Adipocyte (in vitro differentiated cells): ENCODE data around the gene TOR1AIP2.

ENCODE experiments used
- DNase-seq: peaks from one replicate; pipeline ENCODE4 v3.0.0-alpha.2; 2015; ENCODE audit warnings: low read depth
- H3K27me3 ChIP-seq: replicated peaks from 2 replicates; pipeline ENCODE4 v1.7.0; 2013; ENCODE audit warnings: mild to moderate bottlenecking, low read length, moderate library complexity; ENCODE audit not compliant: control insufficient read depth, insufficient read depth
- H3K36me3 ChIP-seq: 2 replicates; pipeline ENCODE4 v1.7.0; 2013; ENCODE audit warnings: low read length, mild to moderate bottlenecking, moderate library complexity; ENCODE audit not compliant: control insufficient read depth, insufficient read depth, severe bottlenecking
- H3K4me1 ChIP-seq: 2 replicates; pipeline ENCODE4 v1.7.0; 2013; ENCODE audit warnings: mild to moderate bottlenecking, low read length, moderate library complexity; ENCODE audit not compliant: control insufficient read depth, insufficient read depth
- H3K4me3 ChIP-seq: 2 replicates; pipeline ENCODE4 v1.7.0; 2013; ENCODE audit warnings: mild to moderate bottlenecking, low read length, moderate library complexity
- H3K9ac ChIP-seq: 2 replicates; pipeline ENCODE4 v1.7.0; 2013; ENCODE audit warnings: mild to moderate bottlenecking, low read length, moderate library complexity
- H3K9me3 ChIP-seq: 2 replicates; pipeline ENCODE4 v1.7.0; 2013; ENCODE audit warnings: mild to moderate bottlenecking, low read length, moderate library complexity; ENCODE audit not compliant: control insufficient read depth

TOR1AIP2 gene

GRCh38 chr1:179803918-179804317, 73.7 kb downstream of the TOR1AIP2 start:
- DNase-seq = peak; percentile 52
- no peak overlapping the region for H3K9ac ChIP-seq
- no peaks in the 10 kb centered on the region for H3K9me3 ChIP-seq
- H3K27me3 ChIP-seq = peaks cover 38% of the 10 kb centered on the region
- no peaks in the 10 kb centered on the region for H3K4me1 ChIP-seq
- H3K36me3 ChIP-seq = no peaks in the 10 kb centered on the region
- no peak overlapping the region for H3K4me3 ChIP-seq

DNA sequence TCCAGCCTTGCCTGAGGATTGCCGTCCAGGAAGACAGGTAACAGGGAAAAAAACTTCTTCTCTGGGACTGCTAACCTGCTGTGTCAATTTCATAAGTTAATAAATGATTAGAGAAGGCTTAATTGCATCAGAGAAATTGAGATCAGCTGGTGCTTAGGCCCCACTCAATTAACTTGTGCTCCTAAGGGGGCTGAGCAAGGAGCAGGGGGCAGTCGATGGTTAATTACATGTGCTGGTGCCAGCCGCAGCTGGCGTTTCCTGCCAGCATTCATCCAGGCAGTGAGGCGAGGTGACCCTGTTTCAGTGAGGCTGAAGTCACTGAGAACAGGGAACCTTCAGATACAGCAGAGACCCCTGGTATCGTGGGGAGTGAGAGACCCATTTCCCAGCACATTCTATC, 74.5 kb downstream of the TOR1AIP2 start:
- Histone ChIP-seq H3K36me3 (no peaks in the 10 kb centered on the region), H3K4me1 (no peaks in the 10 kb centered on the region), H3K4me3 (no peak overlapping the region), H3K27me3 (peaks cover 43% of the 10 kb centered on the region), H3K9me3 (no peaks in the 10 kb centered on the region), H3K9ac (no peak overlapping the region)
- DNase-seq = no peak

DNA sequence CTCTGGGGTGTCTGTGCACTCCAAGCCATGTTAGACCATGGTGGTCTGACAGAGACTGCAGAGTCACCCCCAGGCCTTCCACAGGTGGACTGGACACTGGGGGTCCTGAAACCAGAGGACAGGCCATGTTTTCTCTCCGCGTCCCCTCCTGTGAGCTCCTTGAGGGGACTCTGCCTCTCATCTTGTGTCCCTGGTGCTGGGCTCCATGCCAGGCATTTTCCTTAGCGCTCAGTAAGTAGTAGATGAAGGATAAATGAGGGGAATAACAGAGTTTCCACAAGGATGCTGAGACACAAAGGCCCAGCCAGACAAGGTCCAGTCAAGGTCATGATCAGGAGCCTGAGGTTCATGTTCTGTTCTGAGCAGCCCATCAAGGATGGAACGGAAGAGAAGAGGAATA, 77.1 kb downstream of the TOR1AIP2 start:
- no peak for DNase-seq

GRCh38 chr1:179798864-179799516, 78.6 kb downstream of the TOR1AIP2 start:
- no peak for DNase-seq
- Histone ChIP-seq H3K9ac (no peak overlapping the region), H3K4me3 (no peak overlapping the region), H3K9me3 (no peaks in the 10 kb centered on the region), H3K36me3 (no peaks in the 10 kb centered on the region), H3K27me3 (peaks cover 50% of the 10 kb centered on the region), H3K4me1 (no peaks in the 10 kb centered on the region)

More for the DNA sequence above, 77.1 kb downstream of the TOR1AIP2 start:
- H3K4me3 ChIP-seq = no peak overlapping the region
- peaks cover 50% of the 10 kb centered on the region for H3K27me3 ChIP-seq
- no peaks in the 10 kb centered on the region for H3K4me1 ChIP-seq
- no peaks in the 10 kb centered on the region for H3K9me3 ChIP-seq
- H3K9ac ChIP-seq = no peak overlapping the region
- no peaks in the 10 kb centered on the region for H3K36me3 ChIP-seq

DNA sequence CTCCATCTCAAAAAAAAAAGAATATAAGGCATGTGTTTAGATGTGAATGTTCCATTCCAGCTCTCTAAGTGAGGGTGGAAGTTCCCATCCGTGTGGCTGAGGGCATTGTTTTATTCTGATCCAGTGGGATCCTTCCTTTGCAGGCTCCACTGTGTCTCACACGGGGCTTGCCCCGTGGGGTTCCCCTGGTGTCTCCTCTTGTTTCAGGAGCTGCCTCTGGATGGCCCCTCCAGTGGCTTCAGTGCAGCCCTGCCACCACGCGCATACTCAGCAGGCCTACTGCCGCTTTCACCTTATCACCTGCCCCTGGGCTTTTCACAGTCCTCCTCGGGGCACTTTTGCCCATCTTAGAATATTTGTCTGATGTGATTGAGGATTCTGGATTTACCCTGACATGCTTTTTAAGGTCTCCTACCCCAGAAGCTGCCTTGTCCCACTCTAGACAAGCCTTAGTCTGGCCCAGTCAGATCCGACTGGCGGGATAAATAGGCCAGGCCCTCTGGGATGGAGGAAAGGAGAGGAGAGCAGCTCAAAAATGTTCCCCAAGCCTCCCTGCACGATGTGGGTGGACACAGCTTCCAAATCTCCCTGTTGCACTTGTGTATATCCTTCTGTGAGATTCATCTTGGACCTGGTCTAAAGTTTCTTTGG, 79.3 kb downstream of the TOR1AIP2 start:
- Histone ChIP-seq H3K9ac (no peak overlapping the region), H3K9me3 (no peaks in the 10 kb centered on the region), H3K36me3 (no peaks in the 10 kb centered on the region), H3K4me1 (no peaks in the 10 kb centered on the region), H3K27me3 (peaks cover 50% of the 10 kb centered on the region), H3K4me3 (no peak overlapping the region)
- no peak for DNase-seq

DNA sequence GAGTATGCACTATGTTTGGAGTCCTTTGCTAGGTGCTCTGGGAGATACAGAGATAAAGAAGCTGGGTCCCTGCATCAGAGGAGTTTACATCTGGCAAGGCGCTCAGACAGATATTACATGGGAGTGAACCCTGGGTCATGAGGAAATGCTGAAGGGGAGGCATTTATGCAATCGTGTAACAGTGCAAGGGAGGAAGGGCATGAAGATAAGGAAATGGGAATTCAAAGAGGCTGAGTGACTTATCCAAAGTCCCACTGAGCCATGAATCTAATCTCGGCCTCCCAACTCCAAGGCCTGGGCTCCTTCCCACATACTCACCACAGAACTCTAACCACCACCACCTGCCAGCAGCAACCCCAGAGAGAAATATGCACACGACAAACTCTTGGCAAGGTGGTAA, 82.9 kb downstream of the TOR1AIP2 start:
- H3K4me1 ChIP-seq = no peaks in the 10 kb centered on the region
- H3K27me3 ChIP-seq = peaks cover 38% of the 10 kb centered on the region

DNA sequence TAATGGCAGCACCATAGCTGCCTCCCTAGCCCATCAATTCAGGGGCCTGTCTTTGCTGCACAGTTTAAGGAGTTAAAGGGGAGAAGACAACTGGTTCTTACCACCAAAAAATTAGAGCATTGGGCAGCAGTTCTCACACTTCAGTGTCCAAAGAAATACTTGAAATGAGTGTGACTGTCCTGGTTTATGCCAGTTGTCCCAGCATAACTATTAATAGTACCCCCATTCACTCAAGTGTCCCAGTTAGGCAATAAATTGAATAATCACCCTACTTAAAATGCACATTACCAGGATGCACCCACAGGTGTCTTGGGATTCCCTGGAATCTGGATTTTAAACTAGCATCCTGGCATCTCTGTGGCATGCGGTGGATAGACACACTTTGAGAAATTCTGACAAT, 83.5 kb downstream of the TOR1AIP2 start:
- Histone ChIP-seq H3K9me3 (no peaks in the 10 kb centered on the region), H3K36me3 (no peaks in the 10 kb centered on the region), H3K9ac (no peak overlapping the region), H3K4me1 (no peaks in the 10 kb centered on the region), H3K27me3 (peaks cover 37% of the 10 kb centered on the region), H3K4me3 (no peak overlapping the region)
- no peak for DNase-seq

More for the DNA sequence above, 82.9 kb downstream of the TOR1AIP2 start:
- Histone ChIP-seq H3K9ac (no peak overlapping the region), H3K4me3 (no peak overlapping the region), H3K9me3 (no peaks in the 10 kb centered on the region), H3K36me3 (no peaks in the 10 kb centered on the region)
- no peak for DNase-seq

GRCh38 chr1:179793281-179793680, 84.3 kb downstream of the TOR1AIP2 start:
- peaks cover 38% of the 10 kb centered on the region for H3K27me3 ChIP-seq
- no peak overlapping the region for H3K9ac ChIP-seq
- H3K36me3 ChIP-seq = no peaks in the 10 kb centered on the region
- H3K4me1 ChIP-seq = no peaks in the 10 kb centered on the region
- H3K4me3 ChIP-seq = no peak overlapping the region
- no peak for DNase-seq
- H3K9me3 ChIP-seq = no peaks in the 10 kb centered on the region
